Neural progenitor cell (in vitro differentiated cells): ENCODE results near the gene PCED1A. TPM values are rescaled to one million over a fixed set of nuclear protein-coding genes. Genes with fewer than 3 reads are reported as not detected.
A peak's percentile ranks its signal among the peaks of the same experiment; 100 is the strongest.

ENCODE experiments used
- DNase-seq: peaks from one replicate; pipeline ENCODE4 v3.0.0-alpha.2; 2016; ENCODE audit warnings: low spot score
- H2AFZ ChIP-seq: fragments of 200-600 bp; sonication (generic); replicated peaks from 2 replicates; pipeline ENCODE4 v1.6.1; 2016; ENCODE audit warnings: antibody characterized with exemption
- H3F3A ChIP-seq: fragments of 200-600 bp; sonication (generic); 2 replicates; pipeline ENCODE4 v1.6.1; 2016; ENCODE audit warnings: antibody characterized with exemption, low read depth
- H3K27ac ChIP-seq: fragments of 200-600 bp; sonication (generic); 2 replicates; pipeline ENCODE4 v1.5.1; 2016; ENCODE audit warnings: mild to moderate bottlenecking
- H3K27me3 ChIP-seq: fragments of 200-600 bp; sonication (generic); 2 replicates; pipeline ENCODE4 v1.6.1; 2016; ENCODE audit warnings: mild to moderate bottlenecking, moderate library complexity
- H3K36me3 ChIP-seq: fragments of 200-600 bp; sonication (generic); 2 replicates; pipeline ENCODE4 v1.5.1; 2016
- H3K4me1 ChIP-seq: fragments of 200-600 bp; sonication (generic); 2 replicates; pipeline ENCODE4 v1.6.1; 2016; ENCODE audit warnings: mixed run types
- H3K4me2 ChIP-seq: fragments of 200-600 bp; sonication (generic); 2 replicates; pipeline ENCODE4 v1.6.1; 2016
- H3K4me3 ChIP-seq: fragments of 200-600 bp; sonication (generic); 2 replicates; pipeline ENCODE4 v1.5.1; 2016
- H3K79me2 ChIP-seq: fragments of 200-600 bp; sonication (generic); 2 replicates; pipeline ENCODE4 v1.6.1; 2016; ENCODE audit warnings: low read depth
- H3K9ac ChIP-seq: fragments of 200-600 bp; sonication (generic); 2 replicates; pipeline ENCODE4 v1.6.1; 2016
- H3K9me3 ChIP-seq: fragments of 200-600 bp; sonication (generic); 2 replicates; pipeline ENCODE4 v1.5.1; 2016; ENCODE audit warnings: low read depth
- H4K20me1 ChIP-seq: fragments of 200-600 bp; sonication (generic); 2 replicates; pipeline ENCODE4 v1.6.1; 2016; ENCODE audit warnings: low read depth
- H3K27ac Mint-ChIP-seq: 3 replicates; pipeline ENCODE4 v1.8.0; 2021; ENCODE audit warnings: mixed read lengths
- H3K27me3 Mint-ChIP-seq: 2 replicates; pipeline ENCODE4 v1.8.0; 2022; ENCODE audit warnings: low read depth, mild to moderate bottlenecking, inconsistent platforms, moderate library complexity, mixed read lengths; ENCODE audit not compliant: insufficient read depth
- H3K36me3 Mint-ChIP-seq: 3 replicates; pipeline ENCODE4 v1.8.0; 2021; ENCODE audit warnings: mixed read lengths
- H3K4me1 Mint-ChIP-seq: 3 replicates; pipeline ENCODE4 v1.8.0; 2021; ENCODE audit warnings: mixed read lengths
- H3K4me3 Mint-ChIP-seq: 3 replicates; pipeline ENCODE4 v1.8.0; 2021; ENCODE audit warnings: mild to moderate bottlenecking, moderate library complexity, mixed read lengths
- H3K9me3 Mint-ChIP-seq: 3 replicates; pipeline ENCODE4 v1.8.0; 2020; ENCODE audit warnings: mixed read lengths
- CTCF ChIP-seq: fragments of 200-600 bp; sonication (generic); IDR thresholded peaks from 2 replicates; pipeline ENCODE4 v1.5.1; 2017; ENCODE audit warnings: antibody characterized with exemption, mild to moderate bottlenecking
- EZH2 ChIP-seq: fragments of 200-600 bp; sonication (generic); IDR thresholded peaks from 2 replicates; pipeline ENCODE4 v1.6.1; 2017; ENCODE audit warnings: antibody characterized with exemption, mild to moderate bottlenecking, moderate library complexity
- EZH2phosphoT487 ChIP-seq: fragments of 200-600 bp; sonication (generic); IDR thresholded peaks from 2 replicates; pipeline ENCODE4 v1.6.1; 2017; ENCODE audit warnings: antibody characterized with exemption
- total RNA-seq: library from RNA; depleted of rRNA; stranded (reverse); fragments of >200 nt; gene quantifications from 2 replicates; pipeline ENCODE4 v1.2.3, GENCODE V29; 2015; ENCODE audit warnings: low replicate concordance

The PCED1A gene
- total RNA-seq, 1 donor from 2014 or later: 14.6 TPM

GRCh38 chr20:2800521-2801285, 39.8 kb downstream of the PCED1A start, which contains the start of gene CPXM1:
Gene CPXM1 (minus strand): TSS chr20:2800627. CDS start chr20:2800572, 55 bp downstream.
- H2AFZ ChIP-seq: peak within 1 kb of the TSS; percentile 92
- no peaks in the 10 kb centered on the region for H4K20me1 ChIP-seq
- no peaks in the 10 kb centered on the region for H3K36me3 ChIP-seq
- H3K27me3 ChIP-seq: peaks cover 49% of the 10 kb centered on the region
- peak within 1 kb of the TSS; percentile 80 for H3K4me2 ChIP-seq
- DNase-seq: peak; percentile 90
- no peaks in the 10 kb centered on the region for H3K9me3 Mint-ChIP-seq
- peak within 1 kb of the TSS; percentile 50 for H3K27ac ChIP-seq
- H3K4me3 Mint-ChIP-seq: peak within 1 kb of the TSS; percentile 98
- H3K4me1 Mint-ChIP-seq: peaks cover 32% of the 10 kb centered on the region
- peaks cover 16% of the 10 kb centered on the region for H3K27me3 Mint-ChIP-seq
- peak within 1 kb of the TSS; percentile 99 for H3K27ac Mint-ChIP-seq
- H3K4me1 ChIP-seq: peaks cover 15% of the 10 kb centered on the region
- peak; percentile 42 for TF ChIP-seq EZH2
- TF ChIP-seq EZH2phosphoT487: peak; percentile 33
- TF ChIP-seq CTCF: peak; percentile 31
- peaks cover 23% of the 10 kb centered on the region for H3F3A ChIP-seq
- peaks cover 12% of the 10 kb centered on the region for H3K79me2 ChIP-seq
- H3K9me3 ChIP-seq: no peaks in the 10 kb centered on the region
- no peak within 1 kb of the TSS for H3K9ac ChIP-seq
- peak within 1 kb of the TSS; percentile 68 for H3K4me3 ChIP-seq
- peaks cover 15% of the 10 kb centered on the region for H3K36me3 Mint-ChIP-seq

- peaks cover 32% of the 10 kb centered on the region for H3K4me1 Mint-ChIP-seq
- Histone ChIP-seq H4K20me1 (no peaks in the 10 kb centered on the region), H3K36me3 (no peaks in the 10 kb centered on the region), H3K9me3 (no peaks in the 10 kb centered on the region), H3F3A (peaks cover 23% of the 10 kb centered on the region), H3K79me2 (peaks cover 12% of the 10 kb centered on the region), H3K27ac (peak overlapping the region; percentile 50), H3K9ac (no peak overlapping the region), H3K4me3 (peak overlapping the region; percentile 68), H2AFZ (peak overlapping the region; percentile 92), H3K4me1 (peaks cover 15% of the 10 kb centered on the region), H3K4me2 (peak overlapping the region; percentile 80), H3K27me3 (peaks cover 41% of the 10 kb centered on the region)
- H3K27me3 Mint-ChIP-seq: peaks cover 12% of the 10 kb centered on the region
- no peaks in the 10 kb centered on the region for H3K9me3 Mint-ChIP-seq
- peaks cover 15% of the 10 kb centered on the region for H3K36me3 Mint-ChIP-seq
- H3K27ac Mint-ChIP-seq: peak overlapping the region; percentile 99
- peak; percentile 66 for DNase-seq
- TF ChIP-seq EZH2 (no peak), CTCF (no peak), EZH2phosphoT487 (no peak)
- H3K4me3 Mint-ChIP-seq: peak overlapping the region; percentile 98
Observed at GRCh38 chr20:2799688-2800520, 40.6 kb downstream of the PCED1A start.

GRCh38 chr20:2799271-2799670, 41.2 kb downstream of the PCED1A start:
- Histone ChIP-seq H3F3A (peaks cover 23% of the 10 kb centered on the region), H3K4me3 (peak overlapping the region; percentile 68), H3K27me3 (peaks cover 35% of the 10 kb centered on the region), H4K20me1 (no peaks in the 10 kb centered on the region), H3K4me2 (peak overlapping the region; percentile 80), H3K36me3 (no peaks in the 10 kb centered on the region), H3K4me1 (peaks cover 15% of the 10 kb centered on the region), H3K9ac (no peak overlapping the region), H3K79me2 (peaks cover 12% of the 10 kb centered on the region), H3K9me3 (no peaks in the 10 kb centered on the region), H3K27ac (peak overlapping the region; percentile 50), H2AFZ (peak overlapping the region; percentile 92)
- peak overlapping the region; percentile 99 for H3K27ac Mint-ChIP-seq
- H3K36me3 Mint-ChIP-seq: peaks cover 18% of the 10 kb centered on the region
- H3K9me3 Mint-ChIP-seq: no peaks in the 10 kb centered on the region
- peaks cover 9% of the 10 kb centered on the region for H3K27me3 Mint-ChIP-seq
- peaks cover 32% of the 10 kb centered on the region for H3K4me1 Mint-ChIP-seq
- peak overlapping the region; percentile 98 for H3K4me3 Mint-ChIP-seq
- DNase-seq: peak; percentile 29
- no peak for TF ChIP-seq EZH2
- no peak for TF ChIP-seq CTCF
- TF ChIP-seq EZH2phosphoT487: no peak
